ENCODE data around the gene MDP1.

The MDP1 gene

GRCh38 chr14:24198814-24199524 lies 16.9 kb downstream of the MDP1 start:
- no peak for TF ChIP-seq CTCF (IDR thresholded peaks at IDR 0.05)
- H3K36me3 ChIP-seq = peaks cover 9% of the 10 kb centered on the region

GRCh38 chr14:24197056-24197450 lies 18.8 kb downstream of the MDP1 start:
- Histone ChIP-seq H3K4me3 (ENCODE audit: low read depth in 1 of 2, low read length in 1 of 2) (peak overlapping the region in 1 of 2 experiments; percentile 93), H3K27ac (peak overlapping the region; percentile 97), H3K36me3 (peaks cover 18% of the 10 kb centered on the region), H3K9me3 (no peaks in the 10 kb centered on the region), H3K4me1 (ENCODE audit: control insufficient read depth in 1 of 2, insufficient read depth in 1 of 2, low read depth in 1 of 2, low read length in 1 of 2) (peaks cover 30 to 36% of the 10 kb centered on the region in 2 experiments), H3K27me3 (no peaks in the 10 kb centered on the region)
- no peak for TF ChIP-seq CTCF (IDR thresholded peaks at IDR 0.05)

More at GRCh38 chr14:24198814-24199524, 16.9 kb downstream of the MDP1 start:
- no peaks in the 10 kb centered on the region for H3K9me3 ChIP-seq
- no peaks in the 10 kb centered on the region for H3K27me3 ChIP-seq
- no peak overlapping the region for H3K4me3 ChIP-seq (ENCODE audit: low read depth in 1 of 2, low read length in 1 of 2)
- H3K27ac ChIP-seq = peak overlapping the region; percentile 33
- peaks cover 30 to 35% of the 10 kb centered on the region in 2 experiments for H3K4me1 ChIP-seq (ENCODE audit: control insufficient read depth in 1 of 2, insufficient read depth in 1 of 2, low read depth in 1 of 2, low read length in 1 of 2)

- no peak for TF ChIP-seq CTCF (IDR thresholded peaks at IDR 0.05)
- Histone ChIP-seq H3K36me3 (peaks cover 17% of the 10 kb centered on the region), H3K4me1 (ENCODE audit: control insufficient read depth in 1 of 2, insufficient read depth in 1 of 2, low read depth in 1 of 2, low read length in 1 of 2) (peaks cover 30 to 36% of the 10 kb centered on the region in 2 experiments), H3K4me3 (ENCODE audit: low read depth in 1 of 2, low read length in 1 of 2) (peak overlapping the region; percentile 93 to 97), H3K27ac (peak overlapping the region; percentile 97), H3K27me3 (no peaks in the 10 kb centered on the region), H3K9me3 (no peaks in the 10 kb centered on the region)
These were observed 19.5 kb downstream of the MDP1 start for GRCh38 chr14:24196071-24197055.

GRCh38 chr14:24195186-24196070 lies 20.4 kb downstream of the MDP1 start, which contains the start of gene TM9SF1:
TSS of gene TM9SF1 (minus strand) at chr14:24195441. CDS start at chr14:24195019, 422 bp downstream.
- H3K9me3 ChIP-seq = no peaks in the 10 kb centered on the region
- H3K4me1 ChIP-seq (ENCODE audit: control insufficient read depth in 1 of 2, insufficient read depth in 1 of 2, low read depth in 1 of 2, low read length in 1 of 2) = peaks cover 30 to 36% of the 10 kb centered on the region in 2 experiments
- peak; percentile 30 for TF ChIP-seq CTCF (IDR thresholded peaks at IDR 0.05)
- peak within 1 kb of the TSS; percentile 93 to 97 for H3K4me3 ChIP-seq (ENCODE audit: low read depth in 1 of 2, low read length in 1 of 2)
- H3K27ac ChIP-seq = peak within 1 kb of the TSS; percentile 97
- peaks cover 13% of the 10 kb centered on the region for H3K36me3 ChIP-seq
- H3K27me3 ChIP-seq = no peaks in the 10 kb centered on the region

- TF ChIP-seq CTCF (IDR thresholded peaks at IDR 0.05) = no peak
- peak overlapping the region; percentile 97 for H3K27ac ChIP-seq
- peak overlapping the region; percentile 93 to 97 for H3K4me3 ChIP-seq (ENCODE audit: low read depth in 1 of 2, low read length in 1 of 2)
- no peaks in the 10 kb centered on the region for H3K27me3 ChIP-seq
- no peaks in the 10 kb centered on the region for H3K9me3 ChIP-seq
- peaks cover 30 to 36% of the 10 kb centered on the region in 2 experiments for H3K4me1 ChIP-seq (ENCODE audit: control insufficient read depth in 1 of 2, insufficient read depth in 1 of 2, low read depth in 1 of 2, low read length in 1 of 2)
- H3K36me3 ChIP-seq = peaks cover 18% of the 10 kb centered on the region
These were observed 21.0 kb downstream of the MDP1 start for GRCh38 chr14:24194873-24195185.

Measured in neutrophil (primary cell).